Neural progenitor cell (in vitro differentiated cells): ENCODE results near the gene KCP. TPM values are rescaled to one million over a fixed set of nuclear protein-coding genes. Genes with fewer than 3 reads are reported as not detected.

Experiments used
- DNase-seq: peaks from one replicate; pipeline ENCODE4 v3.0.0-alpha.2; 2016; ENCODE audit warnings: low spot score
- H2AFZ ChIP-seq: fragments of 200-600 bp; sonication (generic); replicated peaks from 2 replicates; pipeline ENCODE4 v1.6.1; 2016; ENCODE audit warnings: antibody characterized with exemption
- H3F3A ChIP-seq: fragments of 200-600 bp; sonication (generic); 2 replicates; pipeline ENCODE4 v1.6.1; 2016; ENCODE audit warnings: antibody characterized with exemption, low read depth
- H3K27ac ChIP-seq: fragments of 200-600 bp; sonication (generic); 2 replicates; pipeline ENCODE4 v1.5.1; 2016; ENCODE audit warnings: mild to moderate bottlenecking
- H3K27me3 ChIP-seq: fragments of 200-600 bp; sonication (generic); 2 replicates; pipeline ENCODE4 v1.6.1; 2016; ENCODE audit warnings: mild to moderate bottlenecking, moderate library complexity
- H3K36me3 ChIP-seq: fragments of 200-600 bp; sonication (generic); 2 replicates; pipeline ENCODE4 v1.5.1; 2016
- H3K4me1 ChIP-seq: fragments of 200-600 bp; sonication (generic); 2 replicates; pipeline ENCODE4 v1.6.1; 2016; ENCODE audit warnings: mixed run types
- H3K4me2 ChIP-seq: fragments of 200-600 bp; sonication (generic); 2 replicates; pipeline ENCODE4 v1.6.1; 2016
- H3K4me3 ChIP-seq: fragments of 200-600 bp; sonication (generic); 2 replicates; pipeline ENCODE4 v1.5.1; 2016
- H3K79me2 ChIP-seq: fragments of 200-600 bp; sonication (generic); 2 replicates; pipeline ENCODE4 v1.6.1; 2016; ENCODE audit warnings: low read depth
- H3K9ac ChIP-seq: fragments of 200-600 bp; sonication (generic); 2 replicates; pipeline ENCODE4 v1.6.1; 2016
- H3K9me3 ChIP-seq: fragments of 200-600 bp; sonication (generic); 2 replicates; pipeline ENCODE4 v1.5.1; 2016; ENCODE audit warnings: low read depth
- H4K20me1 ChIP-seq: fragments of 200-600 bp; sonication (generic); 2 replicates; pipeline ENCODE4 v1.6.1; 2016; ENCODE audit warnings: low read depth
- H3K27ac Mint-ChIP-seq: 3 replicates; pipeline ENCODE4 v1.8.0; 2021; ENCODE audit warnings: mixed read lengths
- H3K27me3 Mint-ChIP-seq: 2 replicates; pipeline ENCODE4 v1.8.0; 2022; ENCODE audit warnings: low read depth, mild to moderate bottlenecking, inconsistent platforms, moderate library complexity, mixed read lengths; ENCODE audit not compliant: insufficient read depth
- H3K36me3 Mint-ChIP-seq: 3 replicates; pipeline ENCODE4 v1.8.0; 2021; ENCODE audit warnings: mixed read lengths
- H3K4me1 Mint-ChIP-seq: 3 replicates; pipeline ENCODE4 v1.8.0; 2021; ENCODE audit warnings: mixed read lengths
- H3K4me3 Mint-ChIP-seq: 3 replicates; pipeline ENCODE4 v1.8.0; 2021; ENCODE audit warnings: mild to moderate bottlenecking, moderate library complexity, mixed read lengths
- H3K9me3 Mint-ChIP-seq: 3 replicates; pipeline ENCODE4 v1.8.0; 2020; ENCODE audit warnings: mixed read lengths
- CTCF ChIP-seq: fragments of 200-600 bp; sonication (generic); IDR thresholded peaks from 2 replicates; pipeline ENCODE4 v1.5.1; 2017; ENCODE audit warnings: antibody characterized with exemption, mild to moderate bottlenecking
- EZH2 ChIP-seq: fragments of 200-600 bp; sonication (generic); IDR thresholded peaks from 2 replicates; pipeline ENCODE4 v1.6.1; 2017; ENCODE audit warnings: antibody characterized with exemption, mild to moderate bottlenecking, moderate library complexity
- EZH2phosphoT487 ChIP-seq: fragments of 200-600 bp; sonication (generic); IDR thresholded peaks from 2 replicates; pipeline ENCODE4 v1.6.1; 2017; ENCODE audit warnings: antibody characterized with exemption
- total RNA-seq: library from RNA; depleted of rRNA; stranded (reverse); fragments of >200 nt; gene quantifications from 2 replicates; pipeline ENCODE4 v1.2.3, GENCODE V29; 2015; ENCODE audit warnings: low replicate concordance

The KCP gene
- total RNA-seq, 1 donor from 2014 or later: 0.06 TPM

- no peaks in the 10 kb centered on the region for H3K9me3 ChIP-seq
- DNase-seq: peak; percentile 39
- no peak overlapping the region for H3K27ac ChIP-seq
- Mint-ChIP-seq H3K27me3 (peaks cover 16% of the 10 kb centered on the region), H3K36me3 (no peaks in the 10 kb centered on the region), H3K27ac (peak overlapping the region; percentile 6), H3K4me1 (peaks cover 42% of the 10 kb centered on the region), H3K4me3 (peak overlapping the region; percentile 78), H3K9me3 (no peaks in the 10 kb centered on the region)
- peak overlapping the region; percentile 72 for H3K4me2 ChIP-seq
- peak overlapping the region; percentile 48 for H3K4me3 ChIP-seq
- H3K4me1 ChIP-seq: peaks cover 29% of the 10 kb centered on the region
- H2AFZ ChIP-seq: peak overlapping the region; percentile 93
- H3K27me3 ChIP-seq: peaks cover 25% of the 10 kb centered on the region
- peaks cover 33% of the 10 kb centered on the region for H3F3A ChIP-seq
- TF ChIP-seq CTCF (no peak), EZH2 (no peak), EZH2phosphoT487 (no peak)
- H4K20me1 ChIP-seq: no peaks in the 10 kb centered on the region
- H3K9ac ChIP-seq: no peak overlapping the region
- H3K79me2 ChIP-seq: no peaks in the 10 kb centered on the region
- no peaks in the 10 kb centered on the region for H3K36me3 ChIP-seq
These were observed 1.5 kb downstream of the KCP start for GRCh38 chr7:128908750-128909624.

GRCh38 chr7:128906766-128907559, 3.5 kb downstream of the KCP start:
- no peak overlapping the region for H3K4me3 Mint-ChIP-seq
- Histone ChIP-seq H3F3A (peaks cover 32% of the 10 kb centered on the region), H4K20me1 (no peaks in the 10 kb centered on the region), H3K4me3 (no peak overlapping the region), H3K9me3 (no peaks in the 10 kb centered on the region), H3K27ac (no peak overlapping the region), H3K4me1 (peaks cover 29% of the 10 kb centered on the region), H2AFZ (no peak overlapping the region), H3K27me3 (peaks cover 21% of the 10 kb centered on the region), H3K79me2 (no peaks in the 10 kb centered on the region), H3K4me2 (no peak overlapping the region), H3K36me3 (no peaks in the 10 kb centered on the region), H3K9ac (no peak overlapping the region)
- TF ChIP-seq CTCF: no peak
- TF ChIP-seq EZH2: no peak
- no peak for TF ChIP-seq EZH2phosphoT487
- no peak overlapping the region for H3K27ac Mint-ChIP-seq
- DNase-seq: no peak
- H3K9me3 Mint-ChIP-seq: no peaks in the 10 kb centered on the region
- no peaks in the 10 kb centered on the region for H3K36me3 Mint-ChIP-seq
- H3K4me1 Mint-ChIP-seq: peaks cover 36% of the 10 kb centered on the region
- H3K27me3 Mint-ChIP-seq: peaks cover 16% of the 10 kb centered on the region

GRCh38 chr7:128906001-128906765, 4.3 kb downstream of the KCP start:
- H3K36me3 ChIP-seq: no peaks in the 10 kb centered on the region
- H3K4me2 ChIP-seq: no peak overlapping the region
- H3K4me3 ChIP-seq: no peak overlapping the region
- no peaks in the 10 kb centered on the region for H3K9me3 ChIP-seq
- peaks cover 21% of the 10 kb centered on the region for H3K27me3 ChIP-seq
- peaks cover 21% of the 10 kb centered on the region for H3K4me1 ChIP-seq
- no peak for DNase-seq
- no peak overlapping the region for H3K27ac ChIP-seq
- H3K36me3 Mint-ChIP-seq: no peaks in the 10 kb centered on the region
- peak overlapping the region; percentile 62 for H3K4me3 Mint-ChIP-seq
- peaks cover 24% of the 10 kb centered on the region for H3F3A ChIP-seq
- no peak overlapping the region for H3K9ac ChIP-seq
- H3K4me1 Mint-ChIP-seq: peaks cover 28% of the 10 kb centered on the region
- H3K27ac Mint-ChIP-seq: peak overlapping the region; percentile 14
- peaks cover 16% of the 10 kb centered on the region for H3K27me3 Mint-ChIP-seq
- H3K79me2 ChIP-seq: no peaks in the 10 kb centered on the region
- no peaks in the 10 kb centered on the region for H3K9me3 Mint-ChIP-seq
- TF ChIP-seq CTCF (no peak), EZH2 (no peak), EZH2phosphoT487 (no peak)
- no peak overlapping the region for H2AFZ ChIP-seq
- H4K20me1 ChIP-seq: no peaks in the 10 kb centered on the region
